ENCODE results near the gene TMEM273.

Gene TMEM273

GRCh38 chr10:49120911-49121310 lies 67.3 kb downstream of the TMEM273 start:
- FAIRE-seq: no peak

GRCh38 chr10:49119746-49120145 lies 68.4 kb downstream of the TMEM273 start:
- no peak for FAIRE-seq
- no peak for DNase-seq (ENCODE audit: insufficient read length, low spot score)

More at GRCh38 chr10:49120911-49121310, 67.3 kb downstream of the TMEM273 start:
- no peak for DNase-seq (ENCODE audit: insufficient read length, low spot score)

- FAIRE-seq (no peak), DNase-seq (ENCODE audit: insufficient read length, low spot score) (no peak)
Measured at GRCh38 chr10:49118430-49119074, 69.6 kb downstream of the TMEM273 start.

GRCh38 chr10:49117376-49118070 lies 70.7 kb downstream of the TMEM273 start:
- DNase-seq (ENCODE audit: insufficient read length, low spot score): no peak
- no peak for FAIRE-seq

- DNase-seq (ENCODE audit: insufficient read length, low spot score) (no peak), FAIRE-seq (no peak)
Measured at GRCh38 chr10:49116509-49117375, 71.4 kb downstream of the TMEM273 start.

GRCh38 chr10:49115796-49116508 lies 72.2 kb downstream of the TMEM273 start:
- no peak for FAIRE-seq
- DNase-seq (ENCODE audit: insufficient read length, low spot score): no peak

GRCh38 chr10:49115015-49115795 lies 73.0 kb downstream of the TMEM273 start, which contains the start of gene VSTM4:
Gene VSTM4 (minus strand): TSS chr10:49115522. CDS start chr10:49115485, 37 bp downstream.
- no peak for DNase-seq (ENCODE audit: insufficient read length, low spot score)
- no peak for FAIRE-seq

- DNase-seq (ENCODE audit: insufficient read length, low spot score): no peak
- no peak for FAIRE-seq
Measured at GRCh38 chr10:49114718-49115014, 73.5 kb downstream of the TMEM273 start.

GRCh38 chr10:49113741-49114141 lies 74.5 kb downstream of the TMEM273 start:
- no peak for DNase-seq (ENCODE audit: insufficient read length, low spot score)

GRCh38 chr10:49112851-49113250 lies 75.3 kb downstream of the TMEM273 start:
- DNase-seq (ENCODE audit: insufficient read length, low spot score): no peak

More at GRCh38 chr10:49113741-49114141, 74.5 kb downstream of the TMEM273 start:
- FAIRE-seq: no peak

GRCh38 chr10:49112098-49112497 lies 76.1 kb downstream of the TMEM273 start:
- no peak for DNase-seq (ENCODE audit: insufficient read length, low spot score)
- FAIRE-seq: no peak

More at GRCh38 chr10:49112851-49113250, 75.3 kb downstream of the TMEM273 start:
- FAIRE-seq: no peak

GRCh38 chr10:49111320-49111698 lies 76.9 kb downstream of the TMEM273 start:
- FAIRE-seq (no peak), DNase-seq (ENCODE audit: insufficient read length, low spot score) (no peak)

- FAIRE-seq (no peak), DNase-seq (ENCODE audit: insufficient read length, low spot score) (no peak)
Measured at GRCh38 chr10:49110684-49111319, 77.4 kb downstream of the TMEM273 start.

GRCh38 chr10:49109669-49110340 lies 78.4 kb downstream of the TMEM273 start:
- FAIRE-seq (no peak), DNase-seq (ENCODE audit: insufficient read length, low spot score) (no peak)

GRCh38 chr10:49108656-49109055 lies 79.5 kb downstream of the TMEM273 start:
- DNase-seq (ENCODE audit: insufficient read length, low spot score): no peak
- no peak for FAIRE-seq

GRCh38 chr10:49107887-49108267 lies 80.3 kb downstream of the TMEM273 start:
- no peak for FAIRE-seq
- no peak for DNase-seq (ENCODE audit: insufficient read length, low spot score)

GRCh38 chr10:49107111-49107886 lies 80.9 kb downstream of the TMEM273 start:
- DNase-seq (ENCODE audit: insufficient read length, low spot score) (no peak), FAIRE-seq (no peak)

- DNase-seq (ENCODE audit: insufficient read length, low spot score) (no peak), FAIRE-seq (no peak)
Measured at GRCh38 chr10:49106451-49106850, 81.7 kb downstream of the TMEM273 start.

All from HTR-8/SVneo (cell line).